GM19043 (cell line): ENCODE results near the gene ITGAD.

ENCODE experiments used
- ATAC-seq: cut with Tn5 transposase; IDR thresholded peaks from one replicate; pipeline ENCODE4 v1.9.1; 2021; ENCODE audit warnings: low read depth; ENCODE audit not compliant: unreplicated experiment

ITGAD gene

GRCh38 chr16:31458073-31458843 lies 65.1 kb downstream of the ITGAD start:
- no peak for ATAC-seq

GRCh38 chr16:31458844-31459686 lies 65.9 kb downstream of the ITGAD start, which contains the start of gene ARMC5:
Gene ARMC5 (plus strand): TSS chr16:31459501. CDS start chr16:31459525, 24 bp downstream.
- ATAC-seq: peak; percentile 61

- peak; percentile 56 for ATAC-seq
Measured at GRCh38 chr16:31459687-31460581, 66.8 kb downstream of the ITGAD start.

DNA sequence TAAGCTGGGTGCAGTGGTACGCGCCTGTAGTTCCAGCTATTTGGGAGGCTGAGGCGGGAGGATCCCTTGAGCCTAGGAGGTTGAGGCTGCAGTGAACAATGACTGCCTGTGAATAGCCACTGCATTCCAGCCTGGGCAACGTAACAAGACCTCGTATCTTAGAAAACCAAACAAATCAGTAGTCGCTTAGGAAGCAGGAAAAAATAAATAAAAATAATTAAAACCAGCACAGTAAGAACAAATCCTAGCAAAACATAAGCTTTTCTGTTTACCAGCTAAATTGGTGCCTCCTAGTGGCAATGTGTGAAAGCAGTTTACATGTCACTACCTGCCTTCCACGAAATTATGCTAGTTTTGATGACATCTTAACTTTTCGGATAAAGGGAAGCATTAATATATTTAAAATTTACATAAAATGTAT lies 67.5 kb downstream of the ITGAD start:
- no peak for ATAC-seq

GRCh38 chr16:31461201-31461920 lies 68.2 kb downstream of the ITGAD start:
- ATAC-seq: no peak

DNA sequence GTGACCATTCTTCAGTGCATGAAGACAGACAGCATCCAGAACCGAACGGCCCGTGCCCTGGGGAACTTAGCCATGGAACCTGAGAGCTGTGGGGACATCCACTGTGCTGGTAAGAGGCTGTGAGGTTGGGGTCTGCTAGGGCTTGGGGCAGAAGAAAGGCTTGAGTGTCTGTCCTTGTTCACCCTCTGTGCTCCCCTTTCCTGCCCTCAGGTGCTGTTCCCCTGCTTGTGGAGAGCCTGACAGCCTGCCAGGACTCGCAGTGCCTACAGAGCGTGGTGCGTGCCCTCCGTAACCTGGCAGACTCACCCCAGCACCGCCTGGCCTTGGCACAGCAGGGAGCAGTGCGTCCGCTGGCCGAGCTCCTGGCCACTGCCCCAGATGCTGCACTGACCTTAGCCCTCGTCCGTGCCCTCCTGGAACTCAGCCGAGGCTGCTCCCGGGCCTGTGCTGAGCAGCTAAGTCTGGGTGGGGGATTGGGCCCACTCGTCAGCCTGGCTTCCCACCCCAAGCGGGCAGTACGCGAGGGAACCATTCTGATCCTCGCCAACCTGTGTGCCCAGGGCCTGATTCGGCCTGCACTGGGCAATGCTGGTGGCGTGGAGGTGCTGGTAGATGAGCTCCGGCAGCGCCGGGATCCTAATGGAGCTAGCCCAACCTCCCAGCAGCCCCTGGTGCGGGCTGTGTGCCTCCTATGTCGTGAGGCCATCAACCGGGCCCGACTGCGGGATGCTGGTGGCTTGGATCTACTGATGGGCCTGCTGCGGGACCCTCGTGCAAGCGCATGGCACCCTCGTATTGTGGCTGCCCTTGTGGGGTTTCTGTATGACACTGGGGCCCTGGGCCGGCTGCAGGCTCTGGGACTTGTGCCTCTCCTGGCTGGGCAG lies 69.0 kb downstream of the ITGAD start:
- ATAC-seq: no peak

DNA sequence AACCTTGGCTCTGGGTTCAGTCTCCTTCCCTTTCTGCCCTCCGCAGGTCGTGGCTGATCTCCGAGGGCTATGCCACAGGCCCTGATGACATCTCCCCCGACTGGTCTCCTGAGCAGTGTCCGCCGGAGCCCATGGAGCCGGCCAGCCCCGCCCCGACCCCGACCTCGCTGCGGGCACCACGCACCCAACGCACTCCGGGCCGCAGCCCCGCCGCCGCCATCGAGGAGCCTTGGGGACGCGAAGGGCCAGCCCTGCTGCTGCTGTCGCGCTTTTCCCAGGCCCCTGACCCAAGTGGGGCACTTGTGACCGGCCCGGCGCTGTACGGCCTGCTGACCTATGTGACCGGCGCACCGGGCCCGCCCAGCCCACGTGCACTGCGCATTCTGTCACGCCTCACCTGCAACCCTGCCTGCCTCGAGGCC lies 71.2 kb downstream of the ITGAD start:
- no peak for ATAC-seq

GRCh38 chr16:31464781-31465260 lies 71.7 kb downstream of the ITGAD start:
- ATAC-seq: no peak

DNA sequence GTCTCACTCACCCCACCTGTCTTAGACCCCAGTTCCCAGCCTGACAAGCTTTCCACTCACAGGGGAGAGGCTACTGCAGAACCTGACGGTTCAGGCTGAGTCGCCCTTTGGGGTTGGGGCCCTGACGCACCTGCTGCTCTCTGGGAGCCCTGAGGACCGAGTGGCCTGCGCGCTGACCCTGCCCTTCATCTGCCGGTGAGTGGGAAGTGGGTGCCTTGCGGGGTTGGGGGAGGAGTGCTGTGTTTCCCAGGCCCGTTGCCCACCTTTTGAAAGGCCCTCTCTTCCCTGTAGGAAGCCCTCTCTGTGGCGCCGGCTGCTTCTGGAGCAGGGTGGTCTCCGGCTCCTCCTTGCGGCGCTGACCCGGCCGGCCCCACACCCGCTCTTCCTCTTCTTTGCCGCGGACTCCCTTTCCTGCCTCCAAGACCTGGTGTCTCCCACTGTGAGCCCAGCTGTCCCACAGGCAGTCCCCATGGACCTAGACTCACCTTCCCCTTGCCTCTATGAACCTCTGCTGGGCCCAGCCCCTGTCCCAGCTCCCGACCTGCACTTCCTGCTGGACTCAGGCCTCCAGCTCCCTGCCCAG lies 72.7 kb downstream of the ITGAD start:
- no peak for ATAC-seq

DNA sequence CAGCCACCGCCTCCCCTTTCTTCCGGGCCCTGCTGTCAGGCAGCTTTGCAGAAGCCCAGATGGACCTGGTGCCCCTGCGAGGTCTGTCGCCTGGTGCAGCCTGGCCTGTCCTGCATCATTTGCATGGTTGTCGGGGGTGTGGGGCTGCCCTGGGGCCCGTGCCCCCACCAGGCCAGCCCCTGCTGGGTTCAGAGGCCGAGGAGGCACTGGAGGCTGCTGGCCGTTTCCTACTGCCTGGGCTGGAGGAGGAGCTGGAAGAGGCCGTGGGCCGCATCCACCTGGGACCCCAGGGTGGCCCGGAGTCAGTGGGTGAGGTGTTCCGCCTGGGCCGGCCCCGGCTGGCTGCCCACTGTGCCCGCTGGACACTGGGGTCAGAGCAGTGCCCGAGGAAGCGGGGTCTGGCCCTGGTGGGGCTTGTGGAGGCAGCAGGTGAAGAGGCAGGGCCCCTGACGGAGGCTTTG lies 73.3 kb downstream of the ITGAD start:
- ATAC-seq: no peak

DNA sequence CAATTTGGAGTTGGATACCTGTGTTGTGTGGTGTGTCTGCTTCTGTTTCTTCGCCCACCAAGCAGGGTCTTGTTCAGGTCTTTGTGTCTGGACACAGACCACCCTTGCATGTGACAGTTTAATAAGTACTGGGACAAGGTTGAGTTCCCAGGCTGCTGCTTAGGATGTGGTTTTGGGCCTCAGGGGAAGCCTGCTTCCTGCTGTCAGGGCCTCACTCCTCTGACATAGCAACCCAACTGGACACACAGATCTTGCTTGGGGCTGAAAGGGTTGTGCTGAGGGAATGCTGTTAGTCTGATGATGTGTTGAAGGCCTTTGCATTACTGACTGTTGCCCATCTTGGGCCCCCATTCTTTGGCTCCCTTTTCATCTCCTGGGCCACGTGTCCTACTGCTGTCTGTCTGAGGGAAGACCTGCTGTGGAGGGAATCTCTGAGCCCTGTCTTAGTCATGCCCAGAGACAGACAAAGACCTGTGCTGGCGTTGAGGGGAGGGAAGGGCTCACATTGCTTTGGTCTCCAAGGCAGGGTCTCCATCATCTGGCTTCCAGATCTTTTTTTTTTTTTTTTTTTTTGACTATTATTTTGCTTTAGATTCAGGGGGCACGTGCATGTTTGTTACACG lies 74.1 kb downstream of the ITGAD start:
- peak; percentile 73 for ATAC-seq

- ATAC-seq: no peak
Measured at GRCh38 chr16:31467858-31468257, 74.7 kb downstream of the ITGAD start.

DNA sequence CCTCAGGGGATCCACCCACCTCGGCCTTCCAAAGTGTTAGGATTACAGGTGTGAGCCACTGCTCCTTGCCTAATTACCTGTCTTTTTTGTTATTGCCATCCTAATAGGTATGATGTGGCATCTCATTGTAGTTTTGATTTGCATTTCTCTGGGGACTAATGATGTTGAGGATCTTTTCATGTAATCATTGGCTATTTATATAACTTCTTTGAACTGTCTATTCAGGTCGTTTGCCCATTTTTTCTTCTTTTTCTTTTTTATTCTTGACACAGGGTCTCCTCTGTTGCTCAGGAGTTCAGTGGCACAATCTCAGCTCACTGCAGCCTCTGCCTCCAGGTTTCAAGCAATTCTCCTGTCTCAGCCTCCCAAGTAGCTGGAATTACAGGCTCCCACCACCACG lies 77.5 kb downstream of the ITGAD start:
- ATAC-seq: no peak

DNA sequence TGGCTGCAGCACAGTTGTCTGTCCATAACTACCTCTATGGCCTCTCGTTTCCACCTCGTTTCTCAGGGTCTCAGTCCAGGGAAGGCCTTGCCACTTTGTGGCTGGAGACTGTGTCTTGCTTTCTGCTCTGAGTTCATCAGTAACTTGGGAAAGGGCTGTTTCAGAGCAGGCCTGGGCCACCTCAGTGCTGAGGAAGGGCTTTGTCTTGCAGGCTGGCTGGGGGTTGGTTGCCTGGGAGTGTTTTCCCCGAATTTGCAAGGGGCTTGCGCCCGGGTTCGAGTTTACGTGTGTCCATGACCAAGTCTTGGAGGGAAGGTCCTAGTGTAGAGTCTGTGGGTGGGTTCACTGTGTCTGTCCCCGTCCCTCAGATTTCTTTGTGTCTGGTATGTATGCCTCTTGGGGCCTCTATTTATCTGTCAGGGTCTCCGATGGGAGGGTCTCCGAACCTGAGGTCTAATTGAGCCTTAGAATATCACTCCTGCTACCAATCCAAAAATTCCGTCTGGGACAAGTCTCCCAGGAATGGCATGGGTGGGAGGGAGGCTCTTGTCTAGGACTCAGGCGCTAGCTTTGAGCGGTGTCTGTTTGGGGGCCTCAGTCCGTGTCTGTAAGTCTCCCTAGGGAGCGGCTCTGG lies 78.2 kb downstream of the ITGAD start:
- no peak for ATAC-seq

- no peak for ATAC-seq
Measured at GRCh38 chr16:31471875-31472708, 79.0 kb downstream of the ITGAD start, which contains the start of gene TGFB1I1. Gene TGFB1I1 (plus strand): TSS chr16:31472152. CDS start chr16:31472189, 37 bp downstream.

DNA sequence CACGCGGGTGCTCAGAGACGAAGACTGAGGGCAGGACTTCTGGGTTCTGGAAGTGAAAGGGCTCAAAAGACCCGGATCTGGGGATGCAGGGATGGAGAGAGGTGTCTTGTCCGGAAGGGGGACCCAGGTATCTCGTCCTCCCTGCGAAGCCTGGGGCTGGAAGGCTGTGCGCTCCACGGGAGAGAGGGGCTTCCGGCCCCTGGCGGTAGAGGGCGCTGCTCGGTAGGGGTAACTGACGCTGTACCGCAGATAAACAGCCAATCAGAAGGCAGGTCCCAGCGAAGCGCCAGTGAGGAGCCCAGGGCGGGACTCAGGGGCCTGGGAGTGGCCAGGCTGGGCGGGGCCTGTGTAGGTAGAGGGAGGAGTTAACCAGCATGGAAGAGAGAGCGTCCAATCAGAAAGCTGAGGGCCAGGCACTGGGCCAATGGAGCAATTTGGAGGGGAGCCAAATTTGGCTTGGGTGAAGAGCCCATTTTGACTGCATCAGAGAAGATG lies 79.6 kb downstream of the ITGAD start:
- no peak for ATAC-seq
